ENCODE results near the gene PCDHA6.

DNA sequence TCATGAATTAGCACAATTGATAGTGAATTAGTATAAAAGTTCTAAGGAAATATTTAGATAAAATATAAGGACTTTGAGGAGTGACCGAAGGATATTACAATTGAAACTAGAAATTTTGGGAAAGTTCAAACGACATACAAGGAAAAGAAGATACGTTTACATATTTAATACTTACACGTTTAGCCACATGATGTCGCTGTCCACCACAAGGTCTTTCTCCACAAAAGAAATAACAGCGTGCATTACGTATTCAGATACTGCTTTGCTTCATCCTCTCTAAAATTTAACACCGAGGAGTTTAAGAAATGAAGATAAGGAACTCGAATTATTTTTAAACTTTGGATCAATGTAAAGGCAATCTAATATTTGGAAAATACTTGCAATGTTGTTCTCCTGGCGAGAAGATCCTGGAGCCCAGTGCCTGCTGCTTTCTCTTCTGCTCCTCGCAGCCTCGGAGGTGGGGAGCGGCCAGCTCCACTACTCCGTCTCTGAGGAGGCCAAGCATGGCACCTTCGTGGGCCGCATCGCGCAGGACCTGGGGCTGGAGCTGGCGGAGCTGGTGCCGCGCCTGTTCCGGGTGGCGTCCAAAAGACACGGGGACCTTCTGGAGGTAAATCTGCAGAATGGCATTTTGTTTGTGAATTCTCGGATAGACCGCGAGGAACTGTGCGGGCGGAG is 26.8 kb upstream of the PCDHA6 start, which contains the start of gene PCDHA3:
- TF ChIP-seq, protein P1, sequence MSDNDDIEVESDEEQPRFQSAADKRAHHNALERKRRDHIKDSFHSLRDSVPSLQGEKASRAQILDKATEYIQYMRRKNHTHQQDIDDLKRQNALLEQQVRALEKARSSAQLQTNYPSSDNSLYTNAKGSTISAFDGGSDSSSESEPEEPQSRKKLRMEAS (IDR thresholded peaks at IDR 0.05; ENCODE audit: low read depth) = no peak
- no peak for TF ChIP-seq USF2 (IDR thresholded peaks at IDR 0.05; ENCODE audit: borderline replicate concordance, low read depth, low read length)
- TF ChIP-seq, protein P2, sequence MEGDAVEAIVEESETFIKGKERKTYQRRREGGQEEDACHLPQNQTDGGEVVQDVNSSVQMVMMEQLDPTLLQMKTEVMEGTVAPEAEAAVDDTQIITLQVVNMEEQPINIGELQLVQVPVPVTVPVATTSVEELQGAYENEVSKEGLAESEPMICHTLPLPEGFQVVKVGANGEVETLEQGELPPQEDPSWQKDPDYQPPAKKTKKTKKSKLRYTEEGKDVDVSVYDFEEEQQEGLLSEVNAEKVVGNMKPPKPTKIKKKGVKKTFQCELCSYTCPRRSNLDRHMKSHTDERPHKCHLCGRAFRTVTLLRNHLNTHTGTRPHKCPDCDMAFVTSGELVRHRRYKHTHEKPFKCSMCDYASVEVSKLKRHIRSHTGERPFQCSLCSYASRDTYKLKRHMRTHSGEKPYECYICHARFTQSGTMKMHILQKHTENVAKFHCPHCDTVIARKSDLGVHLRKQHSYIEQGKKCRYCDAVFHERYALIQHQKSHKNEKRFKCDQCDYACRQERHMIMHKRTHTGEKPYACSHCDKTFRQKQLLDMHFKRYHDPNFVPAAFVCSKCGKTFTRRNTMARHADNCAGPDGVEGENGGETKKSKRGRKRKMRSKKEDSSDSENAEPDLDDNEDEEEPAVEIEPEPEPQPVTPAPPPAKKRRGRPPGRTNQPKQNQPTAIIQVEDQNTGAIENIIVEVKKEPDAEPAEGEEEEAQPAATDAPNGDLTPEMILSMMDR (IDR thresholded peaks at IDR 0.05) = no peak
- TF ChIP-seq POLR2AphosphoS5 (IDR thresholded peaks at IDR 0.05; ENCODE audit: low read depth, low read length) = no peak
- TF ChIP-seq CHD2 (IDR thresholded peaks at IDR 0.05; ENCODE audit: low read length, partially characterized antibody) = no peak
- no peak for TF ChIP-seq YY1 (IDR thresholded peaks at IDR 0.05; ENCODE audit: low read depth)
- TF ChIP-seq IRF3 (IDR thresholded peaks at IDR 0.05; ENCODE audit: low read depth, low read length) = no peak
